ENCODE results near the gene SLX9. TPM values are rescaled to one million over a fixed set of nuclear protein-coding genes. Genes with fewer than 3 reads are reported as not detected.
A peak's percentile ranks its signal among the peaks of the same experiment; 100 is the strongest.

SLX9 gene
- polyA plus RNA-seq, 6 donors from 2014 or later: 7.8 to 14.2 (median 12.3) TPM

- Mint-ChIP-seq H3K4me1 (peaks cover 11 to 19% (median 11%) of the 10 kb centered on the region in 3 donors), H3K27me3 (peaks cover 0 to 3% (median 0%) of the 10 kb centered on the region in 3 donors), H3K9me3 (peaks cover 0 to 1% (median 0%) of the 10 kb centered on the region in 7 donors), H3K27ac (no peak overlapping the region), H3K4me3 (no peak overlapping the region), H3K36me3 (peaks cover 12 to 29% of the 10 kb centered on the region in 2 donors)
- no peak for DNase-seq
- no peak for ATAC-seq (ENCODE audit: low read depth in 2 of 2)
Observed at GRCh38 chr21:44960141-44961092, 20.6 kb downstream of the SLX9 start.

- peaks cover 0 to 4% (median 0%) of the 10 kb centered on the region in 3 donors for H3K27me3 Mint-ChIP-seq
- no peak overlapping the region for H3K4me3 Mint-ChIP-seq
- ATAC-seq (ENCODE audit: low read depth in 2 of 2) (no peak), DNase-seq (no peak)
- peak overlapping the region in 1 of 6 donors; percentile 78 for H3K27ac Mint-ChIP-seq
- no peaks in the 10 kb centered on the region for H3K9me3 Mint-ChIP-seq
- H3K4me1 Mint-ChIP-seq: peaks cover 16 to 26% (median 19%) of the 10 kb centered on the region in 3 donors
- H3K36me3 Mint-ChIP-seq: peaks cover 12 to 19% of the 10 kb centered on the region in 2 donors
Observed at GRCh38 chr21:44962403-44962966, 22.7 kb downstream of the SLX9 start.

GRCh38 chr21:44964381-44964780 lies 24.6 kb downstream of the SLX9 start:
- Mint-ChIP-seq H3K9me3 (no peaks in the 10 kb centered on the region), H3K4me1 (peaks cover 18 to 25% (median 20%) of the 10 kb centered on the region in 3 donors), H3K27ac (no peak overlapping the region), H3K36me3 (peaks cover 12 to 16% of the 10 kb centered on the region in 2 donors), H3K4me3 (no peak overlapping the region), H3K27me3 (peaks cover 0 to 4% (median 0%) of the 10 kb centered on the region in 3 donors)
- ATAC-seq (ENCODE audit: low read depth in 2 of 2): no peak
- DNase-seq: no peak

- no peak for ATAC-seq (ENCODE audit: low read depth in 2 of 2)
- Mint-ChIP-seq H3K4me3 (peak overlapping the region in 6 of 8 donors; percentile 22 to 74 (median 56)), H3K27ac (peak overlapping the region in 1 of 6 donors; percentile 44), H3K36me3 (peaks cover 12 to 16% of the 10 kb centered on the region in 2 donors), H3K27me3 (peaks cover 0 to 4% (median 0%) of the 10 kb centered on the region in 3 donors), H3K4me1 (peaks cover 21 to 34% (median 27%) of the 10 kb centered on the region in 3 donors), H3K9me3 (no peaks in the 10 kb centered on the region)
- no peak for DNase-seq
Observed at GRCh38 chr21:44965251-44966022, 25.6 kb downstream of the SLX9 start.

- Mint-ChIP-seq H3K9me3 (no peaks in the 10 kb centered on the region), H3K4me1 (peaks cover 21 to 34% (median 27%) of the 10 kb centered on the region in 3 donors), H3K27me3 (peaks cover 0 to 4% (median 0%) of the 10 kb centered on the region in 3 donors), H3K4me3 (peak overlapping the region in 2 of 8 donors; percentile 21 to 43), H3K36me3 (peaks cover 12 to 16% of the 10 kb centered on the region in 2 donors), H3K27ac (no peak overlapping the region)
- ATAC-seq (ENCODE audit: low read depth in 2 of 2) (no peak), DNase-seq (no peak)
Observed at GRCh38 chr21:44966135-44967081, 26.6 kb downstream of the SLX9 start.

GRCh38 chr21:44967082-44968047 lies 27.5 kb downstream of the SLX9 start:
- peak overlapping the region in 1 of 8 donors; percentile 61 for H3K4me3 Mint-ChIP-seq
- H3K4me1 Mint-ChIP-seq: peaks cover 21 to 34% (median 27%) of the 10 kb centered on the region in 3 donors
- H3K36me3 Mint-ChIP-seq: peaks cover 8 to 9% of the 10 kb centered on the region in 2 donors
- ATAC-seq (ENCODE audit: low read depth in 2 of 2): no peak
- peaks cover 0 to 4% (median 0%) of the 10 kb centered on the region in 3 donors for H3K27me3 Mint-ChIP-seq
- H3K9me3 Mint-ChIP-seq: no peaks in the 10 kb centered on the region
- no peak for DNase-seq
- no peak overlapping the region for H3K27ac Mint-ChIP-seq

- ATAC-seq (ENCODE audit: low read depth in 2 of 2) (no peak), DNase-seq (no peak)
- Mint-ChIP-seq H3K4me1 (peaks cover 17 to 33% (median 27%) of the 10 kb centered on the region in 3 donors), H3K27ac (peak overlapping the region in 1 of 6 donors; percentile 76), H3K36me3 (peaks cover 4 to 5% of the 10 kb centered on the region in 2 donors), H3K27me3 (peaks cover 0 to 4% (median 0%) of the 10 kb centered on the region in 3 donors), H3K4me3 (peak overlapping the region in 1 of 8 donors; percentile 47), H3K9me3 (no peaks in the 10 kb centered on the region)
Observed at GRCh38 chr21:44969066-44969670, 29.3 kb downstream of the SLX9 start.

GRCh38 chr21:44969931-44970755 lies 30.3 kb downstream of the SLX9 start:
- H3K9me3 Mint-ChIP-seq: no peaks in the 10 kb centered on the region
- peaks cover 0 to 6% of the 10 kb centered on the region in 2 donors for H3K36me3 Mint-ChIP-seq
- peaks cover 0 to 4% (median 0%) of the 10 kb centered on the region in 3 donors for H3K27me3 Mint-ChIP-seq
- DNase-seq: no peak
- H3K4me1 Mint-ChIP-seq: peaks cover 15 to 23% (median 22%) of the 10 kb centered on the region in 3 donors
- H3K27ac Mint-ChIP-seq: peak overlapping the region in 3 of 6 donors; percentile 24 to 76 (median 50)
- no peak for ATAC-seq (ENCODE audit: low read depth in 2 of 2)
- no peak overlapping the region for H3K4me3 Mint-ChIP-seq

GRCh38 chr21:44970766-44971671 lies 31.2 kb downstream of the SLX9 start:
- Mint-ChIP-seq H3K27me3 (no peaks in the 10 kb centered on the region), H3K4me1 (peaks cover 11 to 18% (median 14%) of the 10 kb centered on the region in 3 donors), H3K4me3 (no peak overlapping the region), H3K9me3 (no peaks in the 10 kb centered on the region), H3K36me3 (peaks cover 0 to 6% of the 10 kb centered on the region in 2 donors), H3K27ac (no peak overlapping the region)
- DNase-seq (no peak), ATAC-seq (ENCODE audit: low read depth in 2 of 2) (no peak)

GRCh38 chr21:44971672-44971995 lies 31.8 kb downstream of the SLX9 start:
- H3K4me3 Mint-ChIP-seq: no peak overlapping the region
- H3K36me3 Mint-ChIP-seq: peaks cover 0 to 6% of the 10 kb centered on the region in 2 donors
- no peaks in the 10 kb centered on the region for H3K27me3 Mint-ChIP-seq
- DNase-seq (no peak), ATAC-seq (ENCODE audit: low read depth in 2 of 2) (no peak)
- no peak overlapping the region for H3K27ac Mint-ChIP-seq
- no peaks in the 10 kb centered on the region for H3K9me3 Mint-ChIP-seq
- peaks cover 8 to 11% (median 9%) of the 10 kb centered on the region in 3 donors for H3K4me1 Mint-ChIP-seq
